Stimulated activated CD4-positive, alpha-beta T cell treated with anti-CD3 and anti-CD28 coated beads, Interleukin-15, amount 100 ng/mL, for 24 hours (primary cell): ENCODE measurements around the gene LGALS8.
"Not testable (repeated sequence)": the region's sequence is repeated elsewhere in the genome, so short reads cannot be mapped to it uniquely, and the experiment has no call there.

Experiments
- DNase-seq: peaks from one replicate; pipeline ENCODE4 v3.0.0-alpha.2; 2020

LGALS8 gene

DNA sequence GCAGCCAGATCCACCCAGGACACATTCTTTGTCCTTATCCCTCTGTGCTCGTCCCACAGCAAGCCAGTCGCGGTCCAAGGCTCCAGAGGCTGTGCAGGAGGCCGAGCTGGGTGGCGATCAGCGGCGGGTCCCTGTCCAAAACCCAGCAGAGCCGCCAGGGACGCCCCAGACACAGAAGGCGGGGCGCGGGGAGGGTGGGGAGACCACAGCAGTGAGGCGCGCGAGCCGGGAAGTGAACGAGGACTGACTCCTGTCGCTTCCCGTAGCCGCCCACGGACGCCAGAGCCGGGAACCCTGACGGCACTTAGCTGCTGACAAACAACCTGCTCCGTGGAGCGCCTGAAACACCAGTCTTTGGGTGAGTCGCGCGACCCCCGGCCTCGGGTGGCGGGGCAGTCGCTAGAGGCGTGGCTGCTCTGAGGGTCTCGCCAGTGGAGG is at the start of gene LGALS8:
LGALS8 (plus strand) TSS at position 279 of the 438 bp plus-strand sequence. CDS start 2,089 bp downstream, outside the sequence.
- peak; percentile 94 for DNase-seq

DNA sequence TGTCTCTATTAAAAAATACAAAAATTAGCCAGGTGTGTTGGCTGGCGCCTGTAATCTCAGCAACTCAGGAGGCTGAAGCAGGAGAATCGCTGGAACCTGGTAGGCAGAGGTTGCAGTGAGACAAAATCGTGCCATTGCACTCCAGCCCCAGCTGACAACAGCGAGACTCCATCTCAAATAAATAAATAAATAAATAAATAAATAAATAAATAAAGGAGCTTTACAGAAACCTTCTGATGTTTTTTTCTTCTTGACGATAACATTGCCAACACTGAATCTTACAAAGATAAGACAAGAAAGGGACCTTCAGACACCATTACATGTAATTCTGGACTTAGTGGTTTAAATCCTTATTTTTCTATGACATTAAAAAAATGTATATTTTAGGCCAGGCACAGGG is 47.8 kb upstream of the LGALS8 start:
- DNase-seq, result no peak

DNA sequence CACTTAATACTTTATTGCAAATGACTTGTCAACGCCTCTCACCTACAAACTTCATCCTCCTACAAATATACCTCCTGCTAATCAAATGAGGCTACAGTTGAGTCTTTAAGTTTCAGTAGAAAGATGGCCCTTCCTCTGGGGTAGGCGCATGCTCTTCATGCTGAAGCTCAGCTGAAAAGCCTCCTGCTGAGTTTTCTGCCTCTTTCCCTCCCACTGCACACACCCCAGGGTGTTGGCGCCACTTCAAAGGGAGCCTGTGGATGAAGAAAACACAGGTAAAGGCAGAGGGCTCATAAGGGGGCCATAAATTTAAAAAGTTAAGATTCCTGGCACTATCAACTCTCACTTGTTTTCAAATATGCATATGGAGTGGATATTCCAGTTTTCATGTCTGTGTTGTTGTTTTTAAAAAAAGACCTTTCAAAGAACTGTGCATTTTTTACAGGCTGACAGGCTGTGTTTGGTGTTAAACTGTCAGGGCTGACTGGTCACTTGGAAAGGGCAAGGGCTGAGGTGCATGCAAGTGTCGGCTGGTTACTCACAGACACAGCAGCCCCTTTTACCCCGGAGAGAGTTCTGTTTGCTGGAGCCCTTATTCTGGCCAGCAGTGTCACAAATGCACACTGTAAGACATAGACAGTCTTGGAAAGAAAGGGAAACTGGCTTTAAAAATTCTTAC is 42.9 kb upstream of the LGALS8 start:
- DNase-seq, result no peak

DNA sequence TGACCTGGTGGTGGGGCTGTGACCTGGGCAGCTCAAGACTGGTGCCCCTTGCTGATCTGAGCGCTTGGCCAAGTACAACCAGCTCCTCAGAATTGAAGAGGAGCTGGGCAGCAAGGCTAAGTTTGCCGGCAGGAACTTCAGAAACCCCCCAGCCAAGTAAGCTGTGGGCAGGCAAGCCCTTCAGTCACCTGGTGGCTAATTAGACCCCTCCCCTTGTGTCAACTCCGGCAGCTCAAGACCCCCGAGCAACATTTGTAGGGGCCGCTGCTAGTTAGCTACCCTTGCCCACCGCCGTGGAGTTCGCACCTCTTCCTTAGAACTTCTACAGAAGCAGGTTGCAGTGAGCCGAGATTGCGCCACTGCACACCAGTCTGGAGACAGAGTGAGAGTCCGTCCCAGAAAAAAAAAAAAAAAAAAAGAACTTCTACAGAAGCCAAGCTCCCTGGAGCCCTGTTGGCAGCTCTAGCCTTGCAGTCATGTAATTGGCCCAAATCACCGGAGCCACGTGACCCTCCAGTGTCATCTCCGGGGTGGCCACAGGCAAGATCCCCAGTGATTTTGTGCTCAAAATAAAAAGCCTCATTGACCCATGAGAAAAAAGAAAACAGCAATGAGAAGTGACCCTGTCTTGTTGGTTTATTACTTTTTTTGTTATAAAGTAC is 39.3 kb upstream of the LGALS8 start:
- DNase-seq, result no peak

DNA sequence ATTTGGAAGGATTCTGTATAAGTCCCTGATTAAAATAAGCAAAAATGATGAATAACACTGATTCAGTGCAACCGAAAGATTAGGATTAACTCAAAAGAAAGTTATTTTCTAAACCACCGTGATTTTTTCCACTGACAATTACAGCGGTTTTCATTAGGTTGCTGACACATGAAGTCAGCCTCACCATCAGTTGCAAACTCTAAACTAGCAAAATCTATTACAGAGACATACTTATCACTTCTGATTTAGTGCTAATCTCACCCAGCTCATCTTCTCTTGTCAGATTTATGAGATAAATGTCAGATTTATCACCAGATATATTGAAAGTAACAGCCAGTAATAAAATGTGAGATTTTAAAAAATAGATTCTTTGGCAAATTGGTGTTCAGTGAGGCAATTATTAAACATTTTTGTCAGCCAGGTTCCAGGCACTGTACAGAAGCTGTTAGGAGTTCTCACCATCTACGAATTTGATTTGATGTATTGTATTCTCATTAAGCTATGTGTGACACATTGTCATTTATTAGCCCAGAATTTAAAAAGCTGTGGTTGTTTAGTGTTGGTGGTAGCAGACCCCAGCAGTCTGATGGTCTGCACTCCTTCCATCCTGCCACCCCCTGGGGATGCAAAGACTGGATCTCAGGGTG is 37.3 kb upstream of the LGALS8 start:
- no peak for DNase-seq

DNA sequence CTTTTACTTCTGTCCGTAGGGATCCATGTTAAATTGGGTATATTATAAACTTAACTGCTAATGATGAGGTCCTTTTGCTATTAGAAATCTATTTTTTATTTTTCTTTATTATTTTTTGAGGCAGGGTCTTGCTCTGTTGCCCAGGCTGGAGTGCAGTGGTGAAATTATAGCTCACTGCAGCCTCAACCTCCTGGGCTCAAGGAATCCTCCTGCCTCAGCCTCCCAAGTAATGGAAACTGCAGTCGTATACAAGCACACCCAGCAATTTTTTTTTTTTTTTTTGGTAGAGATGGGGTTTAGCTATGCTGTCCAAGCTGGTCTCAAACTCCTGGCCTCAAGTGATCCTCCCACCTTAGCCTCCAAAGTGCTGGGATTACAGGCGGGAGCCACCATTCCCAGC is 34.6 kb upstream of the LGALS8 start:
- not testable (repeated sequence) for DNase-seq

DNA sequence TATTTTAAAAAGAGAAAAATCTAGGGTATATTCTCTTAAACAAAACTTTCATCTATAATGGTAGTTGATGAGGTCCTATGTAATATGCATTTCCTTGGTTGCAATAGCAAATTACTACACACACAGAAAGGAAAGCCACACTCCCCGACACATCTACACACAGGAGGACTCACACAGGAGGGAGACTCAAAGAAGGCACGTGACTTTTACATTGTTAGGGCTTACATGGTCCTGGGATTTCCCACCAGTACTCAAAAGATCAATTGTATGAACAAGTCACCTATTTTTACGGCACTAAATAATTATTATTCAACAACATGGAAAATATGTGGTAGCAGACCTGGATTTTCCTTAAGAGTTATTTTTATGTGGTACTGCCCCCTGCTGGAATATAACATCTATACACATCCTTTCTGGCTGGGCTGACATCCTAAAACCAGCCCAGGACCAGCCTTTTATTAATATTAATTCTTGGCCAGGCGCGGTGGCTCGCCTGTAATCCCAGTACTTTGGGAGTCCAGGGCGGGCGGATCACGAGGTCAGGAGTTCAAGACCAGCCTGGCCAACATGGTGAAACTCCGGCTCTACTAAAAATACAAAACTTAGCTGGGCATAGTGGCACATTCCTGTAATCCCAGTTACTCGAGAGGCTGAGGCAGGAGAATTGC is 33.9 kb upstream of the LGALS8 start:
- no peak for DNase-seq

DNA sequence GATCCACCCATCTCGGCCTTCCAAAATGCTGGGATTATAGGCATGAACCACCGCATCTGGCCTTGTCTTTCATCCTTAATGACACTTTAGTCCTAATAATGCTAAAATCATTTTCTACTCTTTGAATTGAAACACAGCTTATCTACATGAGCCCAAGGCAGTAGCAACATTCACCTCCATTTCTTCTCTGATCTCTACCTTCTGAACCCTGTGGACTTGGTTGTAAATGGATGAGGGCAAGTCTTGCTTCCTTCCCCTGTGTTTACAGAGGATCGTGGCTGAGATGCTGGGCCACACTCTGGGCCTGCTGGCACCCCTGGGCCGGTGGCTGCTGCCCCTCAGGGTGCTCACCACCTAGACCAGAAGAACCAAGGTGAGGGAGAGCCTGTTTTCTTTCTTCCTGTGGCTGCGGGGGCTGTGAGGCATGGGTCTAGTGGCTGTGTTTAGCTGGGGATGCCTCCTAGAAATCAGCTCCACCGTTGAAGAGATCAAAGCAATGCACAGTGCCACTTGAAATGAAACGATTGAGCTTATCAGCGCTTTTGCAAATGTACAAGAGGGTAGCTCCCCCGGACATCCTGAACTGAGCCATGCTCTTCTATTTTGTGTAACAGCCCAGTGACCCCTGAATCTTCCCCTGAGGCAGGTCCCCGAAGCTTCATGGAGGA is 32.2 kb upstream of the LGALS8 start:
- DNase-seq, result no peak

DNA sequence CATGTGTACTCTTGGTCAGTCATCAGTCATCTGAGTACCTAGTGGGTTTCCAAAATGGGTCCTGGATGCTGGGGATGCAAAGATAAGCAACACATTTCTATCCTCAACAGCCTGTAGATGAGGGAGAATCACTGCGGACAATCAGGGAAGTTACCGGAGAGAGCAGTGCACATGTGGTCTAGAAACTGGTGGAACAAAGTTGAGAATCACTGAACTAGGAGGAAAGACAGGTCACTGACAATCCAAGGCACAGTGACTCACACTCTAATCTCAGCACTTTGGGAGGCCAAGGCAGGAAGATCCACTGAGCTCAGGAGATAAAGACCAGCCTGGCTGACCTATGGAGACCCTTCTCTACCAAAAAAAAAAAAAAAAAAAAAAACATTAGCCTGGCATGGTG is 31.4 kb upstream of the LGALS8 start:
- no peak for DNase-seq

DNA sequence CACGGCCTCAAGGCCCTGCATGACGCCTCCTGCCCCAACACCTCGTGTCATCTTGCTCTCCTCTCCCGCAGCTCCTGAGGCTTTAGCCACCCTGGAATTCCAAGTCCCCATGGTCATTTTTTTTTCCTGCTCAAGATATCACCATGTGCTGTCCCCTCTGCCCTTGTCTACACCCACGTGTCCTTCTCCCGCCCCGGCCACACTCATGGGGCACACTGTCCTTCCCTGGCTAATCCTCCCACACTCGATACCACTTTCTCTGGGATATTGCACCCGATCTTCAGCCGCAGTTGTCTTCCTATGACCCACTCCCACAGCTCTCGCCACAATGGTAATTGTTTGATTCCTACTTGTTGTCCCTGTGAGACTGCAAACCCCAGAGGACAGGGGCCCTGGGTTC is 29.7 kb upstream of the LGALS8 start:
- no peak for DNase-seq

DNA sequence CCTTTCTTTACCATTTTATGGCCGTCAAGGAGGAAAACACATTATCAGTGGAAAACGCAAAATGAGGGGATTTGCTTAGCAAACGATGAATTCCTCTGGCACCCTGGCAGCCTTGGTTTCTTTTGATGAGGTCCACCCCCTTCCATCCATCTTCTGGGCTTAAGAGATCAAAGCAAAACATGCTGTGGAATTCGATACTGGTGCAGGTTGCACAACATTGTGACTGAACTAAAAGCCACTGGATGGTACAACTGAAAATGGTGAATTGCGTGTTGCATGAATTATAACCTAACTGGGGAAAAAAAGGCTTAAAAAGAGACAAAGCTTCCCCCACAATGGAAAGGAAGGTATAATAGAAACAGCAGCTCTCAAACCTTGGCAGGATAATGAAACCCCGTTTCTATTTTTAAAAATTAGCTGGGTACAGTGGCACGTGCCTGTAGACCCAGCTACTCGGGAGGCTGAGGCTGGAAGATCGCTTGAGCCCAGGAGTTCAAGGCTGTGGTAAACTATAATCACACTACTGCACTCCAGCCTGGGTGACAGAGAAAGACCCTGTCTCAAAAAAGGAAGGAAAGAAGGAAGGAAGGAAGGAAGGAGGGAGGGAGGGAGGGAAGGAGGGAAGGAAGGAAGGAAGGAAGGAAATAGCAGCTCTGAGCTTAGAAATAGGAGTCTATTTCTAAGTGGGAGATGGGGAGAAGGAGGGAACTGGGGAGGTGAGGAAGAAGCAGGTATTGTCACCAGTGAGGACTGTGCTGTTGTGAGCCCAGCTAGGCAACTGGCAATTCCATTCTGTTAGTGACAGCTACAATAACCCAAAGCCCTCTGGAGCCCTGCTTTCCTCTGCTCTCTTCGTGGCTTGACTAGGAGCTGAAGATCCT is 29.0 kb upstream of the LGALS8 start:
- DNase-seq, result no peak

DNA sequence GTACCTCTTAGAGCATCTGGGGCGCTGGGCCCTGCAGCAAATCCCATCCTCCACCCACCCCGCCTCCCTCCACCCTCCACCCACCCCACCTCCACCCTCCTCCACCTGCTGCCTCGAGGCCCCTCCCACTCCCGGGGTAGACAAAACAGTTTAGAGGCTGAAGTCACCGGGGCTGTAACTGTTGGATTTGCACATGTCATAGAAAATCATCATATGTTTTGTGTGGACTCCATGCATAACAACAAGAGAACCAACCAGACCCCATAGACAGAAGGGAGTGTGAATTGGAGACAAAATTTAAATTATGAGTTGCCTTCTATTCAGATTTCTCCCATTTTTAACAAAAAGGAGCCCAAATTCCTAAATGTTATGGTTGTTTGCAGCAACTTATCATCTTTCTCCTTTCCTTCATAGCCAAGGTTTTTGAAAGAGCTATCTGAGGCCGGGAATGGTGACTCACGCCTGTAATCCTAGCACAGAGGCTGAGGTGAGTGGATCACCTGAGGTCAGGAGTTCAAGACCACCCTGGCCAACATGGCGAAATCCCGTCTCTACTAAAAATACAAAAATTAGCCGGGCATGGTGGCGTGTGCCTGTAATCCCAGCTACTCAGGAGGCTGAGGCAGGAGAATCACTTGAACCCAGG is 28.2 kb upstream of the LGALS8 start:
- DNase-seq, result no peak

DNA sequence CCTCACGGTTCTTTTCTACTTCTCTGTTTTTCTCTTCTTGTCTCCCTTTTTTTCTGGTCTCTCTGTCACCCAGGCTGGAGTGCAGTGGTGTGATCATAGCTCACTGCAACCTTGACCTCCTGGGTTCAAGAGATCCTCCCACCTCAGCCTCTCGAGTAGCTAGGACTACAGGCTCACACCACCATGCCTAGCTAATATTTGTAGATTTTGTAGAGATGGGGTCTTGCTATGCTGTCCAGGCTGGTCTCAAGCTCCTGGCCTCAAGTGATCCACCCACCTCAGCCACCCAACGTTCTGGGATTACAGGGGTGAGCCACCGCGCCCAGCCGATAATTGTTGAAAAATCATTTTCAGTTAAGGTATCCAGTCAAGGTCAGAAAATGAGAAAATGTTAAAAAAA is 25.9 kb upstream of the LGALS8 start:
- DNase-seq, result no peak

DNA sequence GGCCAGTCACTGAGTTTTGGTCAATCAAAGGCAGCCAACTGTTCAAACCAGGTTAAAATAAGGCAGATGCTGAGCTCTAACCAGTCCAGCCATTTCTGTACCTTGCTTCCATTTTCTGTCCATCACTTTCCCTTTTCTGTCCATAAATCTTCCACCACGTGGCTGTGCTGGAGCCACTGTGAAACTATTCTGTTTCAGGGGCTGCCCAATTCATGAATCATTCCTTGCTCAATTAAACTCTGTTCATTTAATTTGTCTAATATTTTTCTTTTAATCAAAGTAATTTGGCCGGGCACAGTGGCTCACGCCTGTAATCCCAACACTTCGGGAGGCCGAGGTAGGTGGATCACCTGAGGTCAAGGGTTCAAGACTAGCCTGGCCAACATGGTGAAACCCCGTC is 22.7 kb upstream of the LGALS8 start:
- no peak for DNase-seq

DNA sequence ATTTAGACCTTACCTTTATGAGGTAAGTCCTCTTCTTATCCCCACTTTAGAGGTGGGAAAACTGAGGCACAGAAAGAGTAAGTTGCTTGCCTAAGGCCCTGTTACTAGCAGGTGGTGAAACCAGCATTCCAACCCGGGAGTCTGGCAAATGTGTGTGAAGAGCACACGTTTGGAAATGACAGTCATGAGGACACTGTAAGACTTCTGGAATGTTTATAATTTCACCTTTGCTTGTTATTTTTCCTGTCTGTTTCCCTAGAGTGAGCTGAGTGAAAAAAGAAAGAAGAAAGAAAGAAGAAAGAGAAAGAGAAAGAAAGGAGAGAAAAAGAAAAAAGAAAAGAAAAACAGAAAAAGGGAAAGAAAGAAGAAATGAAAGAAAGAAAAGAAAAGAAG is 21.2 kb upstream of the LGALS8 start:
- no peak for DNase-seq

DNA sequence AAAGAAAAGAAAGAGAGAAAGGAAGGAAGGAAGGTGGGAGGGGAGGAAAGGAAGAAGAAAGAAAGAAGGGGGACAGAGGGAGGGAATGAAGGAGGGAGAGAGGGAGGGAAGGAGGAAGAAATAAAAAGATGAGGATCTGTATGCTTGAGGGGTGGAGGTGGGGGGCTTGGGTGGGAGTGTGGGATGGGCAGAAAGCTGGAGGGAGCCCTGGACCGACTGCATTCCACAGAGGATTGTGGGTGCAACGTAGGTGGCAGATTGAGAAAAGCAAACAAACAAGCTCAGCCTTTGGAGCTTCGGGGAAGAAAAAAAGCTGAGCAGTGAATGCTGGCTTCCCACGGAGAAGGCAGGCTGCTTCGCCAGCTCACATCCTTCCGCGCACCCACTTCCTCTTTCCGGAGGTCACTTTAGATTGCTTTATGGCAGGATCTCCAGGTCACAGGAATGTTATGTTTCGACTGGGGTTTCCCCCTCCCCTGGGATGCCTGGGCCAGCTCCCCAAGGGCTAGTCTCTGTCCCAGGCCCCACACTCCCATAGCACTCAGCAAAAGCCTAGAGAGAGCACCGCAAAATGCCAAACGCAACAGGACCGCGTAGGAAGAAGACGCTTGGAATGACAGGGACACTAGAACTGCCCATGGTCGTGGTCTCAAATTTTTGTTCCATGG is 20.7 kb upstream of the LGALS8 start:
- DNase-seq, result peak; percentile 44

DNA sequence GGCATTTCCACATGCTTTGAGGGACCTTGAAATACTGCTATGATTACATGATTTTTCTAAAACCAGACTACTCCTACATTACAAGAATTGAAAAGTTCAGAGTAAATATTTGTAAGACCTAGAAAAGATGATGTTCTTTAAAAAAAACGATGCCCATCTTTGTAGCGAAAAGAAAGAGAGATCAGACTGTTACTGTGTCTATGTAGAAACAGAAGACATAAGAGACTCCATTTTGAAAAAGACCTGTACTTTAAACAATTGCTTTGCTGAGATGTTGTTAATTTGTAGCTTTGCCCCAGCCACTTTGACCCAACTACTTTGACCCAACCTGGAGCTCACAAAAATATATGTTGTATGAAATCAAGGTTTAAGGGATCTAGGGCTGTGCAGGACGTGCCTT is 19.4 kb upstream of the LGALS8 start:
- DNase-seq, result not testable (repeated sequence)

DNA sequence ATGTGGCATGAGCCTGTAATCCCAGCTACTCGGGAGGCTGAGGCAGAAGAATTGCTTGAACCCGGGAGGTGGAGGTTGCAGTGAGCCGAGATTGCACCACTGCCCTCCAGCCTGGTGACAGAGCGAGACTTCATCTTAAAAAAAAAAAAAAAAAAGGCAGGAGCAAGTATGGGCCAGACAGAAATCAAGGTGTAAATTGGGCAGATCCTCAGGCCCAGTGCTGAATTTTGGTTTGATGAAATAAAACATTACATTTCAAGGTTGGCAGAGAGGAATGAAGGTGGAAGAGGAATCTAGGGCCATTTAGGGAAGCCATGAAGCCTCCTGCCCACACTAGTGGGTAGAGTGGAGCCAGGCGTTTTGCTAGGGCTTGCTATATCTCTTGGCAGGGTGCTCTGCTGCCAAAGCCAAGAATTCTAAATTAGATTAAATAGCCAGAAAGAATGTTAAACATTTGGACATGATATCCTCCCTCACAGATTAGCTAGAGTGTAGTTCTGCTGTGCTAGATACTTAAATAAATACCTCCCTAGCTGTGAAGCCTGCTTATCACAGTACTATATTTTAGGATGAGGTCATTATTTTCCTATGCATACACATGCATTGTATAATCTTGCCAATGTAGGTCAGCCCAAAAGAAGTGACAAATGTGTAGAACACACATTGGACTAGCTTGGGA is 16.6 kb upstream of the LGALS8 start:
- DNase-seq, result no peak

DNA sequence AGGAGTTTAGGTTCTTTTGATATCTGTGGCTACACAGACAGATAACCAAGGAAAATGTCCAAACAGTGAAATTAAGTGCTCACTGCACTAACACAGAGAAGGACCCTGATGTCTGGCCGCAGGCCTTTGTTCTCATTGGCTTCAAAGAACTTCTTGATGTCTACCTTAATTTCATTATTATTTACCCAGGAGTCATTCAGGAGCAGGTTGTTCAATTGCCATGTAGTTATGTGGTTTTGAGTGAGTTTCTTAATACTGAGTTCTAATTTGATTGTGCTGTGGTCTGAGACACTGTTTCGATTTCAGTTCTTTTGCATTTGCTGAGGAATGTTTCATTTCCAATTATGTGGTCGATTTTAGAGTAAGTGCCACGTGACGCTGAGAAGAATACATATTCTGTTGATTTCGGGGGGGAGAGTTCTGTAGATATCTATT is 15.2 kb upstream of the LGALS8 start:
- no peak for DNase-seq

DNA sequence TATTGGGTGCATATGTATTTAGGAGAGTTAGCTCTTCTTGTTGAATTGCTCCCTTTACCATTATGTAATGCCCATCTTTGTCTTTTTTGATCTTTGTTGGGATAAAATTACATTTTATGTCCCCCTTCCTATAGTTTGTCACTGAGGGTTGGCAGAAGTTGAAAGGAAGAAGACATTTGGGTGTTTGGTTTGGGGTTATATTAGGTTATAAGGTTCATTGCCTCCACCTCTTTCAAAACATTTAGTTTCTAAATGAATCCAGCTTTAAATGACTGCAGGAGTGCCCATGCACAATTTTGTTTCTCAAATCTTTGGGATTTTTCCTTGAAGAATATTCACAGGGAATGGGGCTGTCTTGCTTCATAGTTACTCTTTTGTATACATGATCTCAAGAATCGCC is 14.6 kb upstream of the LGALS8 start:
- no peak for DNase-seq
